ENCODE data around the gene ZBTB21. TPM values are rescaled to one million over a fixed set of nuclear protein-coding genes. Genes with fewer than 3 reads are reported as not detected.

Gene ZBTB21
- total RNA-seq, 3 donors from 2014 or later = 15.2 to 18.1 (median 16.1) TPM

GRCh38 chr21:41979751-41980369 is 30.3 kb downstream of the ZBTB21 start:
- intact Hi-C loops (cut with DNase I; ENCODE audit: low total_unique reads) = loop anchor here (2.0 kb wide), 1 partner anchor 31 kb away; no protein-coding TSS in a partner anchor
- no peak for TF ChIP-seq CTCF (IDR thresholded peaks at IDR 0.05)
- Histone ChIP-seq H3K27me3 (no peaks in the 10 kb centered on the region), H3K36me3 (no peaks in the 10 kb centered on the region), H3K27ac (no peak overlapping the region), H3K4me3 (no peak overlapping the region), H3K9me3 (no peaks in the 10 kb centered on the region), H3K4me1 (peaks cover 0 to under 1% of the 10 kb centered on the region in 2 donors)
- peak in 1 of 2 donors; percentile 11 for DNase-seq (ENCODE audit: low spot score in 2 of 2)

- H3K27ac ChIP-seq = no peak overlapping the region
- no peak for TF ChIP-seq POLR2A (IDR thresholded peaks at IDR 0.05)
- TF ChIP-seq POLR2AphosphoS5 (IDR thresholded peaks at IDR 0.05) = no peak
- TF ChIP-seq CTCF (IDR thresholded peaks at IDR 0.05) = no peak
- peak in 1 of 2 donors; percentile 2 for DNase-seq (ENCODE audit: low spot score in 2 of 2)
- H3K27me3 ChIP-seq = no peaks in the 10 kb centered on the region
- no peaks in the 10 kb centered on the region for H3K4me1 ChIP-seq
- intact Hi-C loops (cut with DNase I; ENCODE audit: low total_unique reads) = loop anchor here (2.0 kb wide), 1 partner anchor 31 kb away; no protein-coding TSS in a partner anchor
- no peaks in the 10 kb centered on the region for H3K36me3 ChIP-seq
- H3K9me3 ChIP-seq = no peaks in the 10 kb centered on the region
- H3K4me3 ChIP-seq = no peak overlapping the region
Observed at GRCh38 chr21:41979335-41979734, 30.8 kb downstream of the ZBTB21 start.

GRCh38 chr21:41977034-41977950 is 32.9 kb downstream of the ZBTB21 start:
- TF ChIP-seq CTCF (IDR thresholded peaks at IDR 0.05) (no peak), POLR2AphosphoS5 (IDR thresholded peaks at IDR 0.05) (no peak), POLR2A (IDR thresholded peaks at IDR 0.05) (no peak)
- intact Hi-C loops (cut with DNase I; ENCODE audit: low total_unique reads) = no loop called here
- Histone ChIP-seq H3K27me3 (no peaks in the 10 kb centered on the region), H3K4me3 (no peak overlapping the region), H3K36me3 (no peaks in the 10 kb centered on the region), H3K9me3 (no peaks in the 10 kb centered on the region), H3K27ac (no peak overlapping the region), H3K4me1 (no peaks in the 10 kb centered on the region)
- peak in 1 of 2 donors; percentile 18 for DNase-seq (ENCODE audit: low spot score in 2 of 2)

- DNase-seq (ENCODE audit: low spot score in 2 of 2) = peak in 1 of 2 donors; percentile 27
- Histone ChIP-seq H3K27ac (no peak overlapping the region), H3K27me3 (no peaks in the 10 kb centered on the region), H3K36me3 (no peaks in the 10 kb centered on the region), H3K9me3 (no peaks in the 10 kb centered on the region), H3K4me1 (no peaks in the 10 kb centered on the region), H3K4me3 (no peak overlapping the region)
- TF ChIP-seq CTCF (IDR thresholded peaks at IDR 0.05) = no peak
- TF ChIP-seq POLR2AphosphoS5 (IDR thresholded peaks at IDR 0.05) = no peak
- TF ChIP-seq POLR2A (IDR thresholded peaks at IDR 0.05) = no peak
- intact Hi-C loops (cut with DNase I; ENCODE audit: low total_unique reads) = no loop called here
Observed at GRCh38 chr21:41976611-41977010, 33.5 kb downstream of the ZBTB21 start.
